H1 (cell line): Measurements from ENCODE around the gene PIK3R5. TPM values are rescaled to one million over a fixed set of nuclear protein-coding genes. Genes with fewer than 3 reads are reported as not detected.

ENCODE experiments used
- CTCF ChIA-PET: fragments of 300-600 bp; sonication (Branson Sonifier 250); formaldehyde crosslinking; loops from one replicate; lab custom pipeline; 2021; ENCODE audit not compliant: partially characterized antibody; lab: Charles Lee
- POLR2A ChIA-PET: fragments of 300-600 bp; sonication (Branson Sonifier 250); formaldehyde crosslinking; loops from one replicate; lab custom pipeline; 2021; ENCODE audit warnings: inconsistent platforms; ENCODE audit not compliant: partially characterized antibody; lab: Charles Lee
- DNase-seq, 2 experiments: peaks; one replicate each; pipeline versions ENCODE4 v3.0.0 to v3.0.0-alpha.2; 2010 to 2022; ENCODE audit warnings: low spot score in 2 of 2, low read depth in 1 of 2, mixed read lengths in 1 of 2
- FAIRE-seq: peaks from 2 replicates; lab custom pipeline; 2011; peaks lifted over from hg19 to GRCh38; lab: Jason Lieb, UNC
- H2AFZ ChIP-seq: 2 replicates; pipeline ENCODE4 v1.8.1; 2012; ENCODE audit warnings: low read length, inconsistent platforms
- H2AK5ac ChIP-seq: 2 replicates; pipeline ENCODE4 v1.6.1; 2013; ENCODE audit warnings: low read depth, low read length
- H2BK120ac ChIP-seq: replicated peaks from 2 replicates; pipeline ENCODE3; 2013; ENCODE audit warnings: low read depth, low read length, inconsistent platforms
- H2BK12ac ChIP-seq: 2 replicates; pipeline ENCODE4 v1.6.1; 2013; ENCODE audit warnings: low read depth, low read length
- H2BK15ac ChIP-seq: 2 replicates; pipeline ENCODE4 v1.6.1; 2013; ENCODE audit warnings: low read length
- H2BK20ac ChIP-seq: 2 replicates; pipeline ENCODE4 v1.6.1; 2013; ENCODE audit warnings: low read length
- H2BK5ac ChIP-seq: 2 replicates; pipeline ENCODE4 v1.6.1; 2013; ENCODE audit warnings: low read depth, low read length
- H3K14ac ChIP-seq: 2 replicates; pipeline ENCODE4 v1.6.1; 2013; ENCODE audit warnings: inconsistent platforms; ENCODE audit not compliant: insufficient read length
- H3K18ac ChIP-seq: 2 replicates; pipeline ENCODE4 v1.6.1; 2013; ENCODE audit warnings: low read length; ENCODE audit errors: extremely low read depth
- H3K23ac ChIP-seq: 2 replicates; pipeline ENCODE4 v1.6.1; 2013; ENCODE audit warnings: inconsistent platforms; ENCODE audit not compliant: insufficient read length
- H3K23me2 ChIP-seq: 2 replicates; pipeline ENCODE4 v1.6.1; 2013; ENCODE audit warnings: low read depth, low read length
- H3K27ac ChIP-seq: 2 replicates; pipeline ENCODE4 v1.6.1; 2011; ENCODE audit warnings: low read depth, low read length, inconsistent platforms
- H3K27me3 ChIP-seq, 4 experiments: replicated peaks in 1 of 4; 1 replicate in 1 of 4; 2 replicates in 3 of 4; pipeline versions ENCODE4 v1.6.1 to v1.8.1; 2011 to 2013; ENCODE audit warnings: low read length in 3 of 4, mild to moderate bottlenecking in 3 of 4, inconsistent platforms in 2 of 4, mixed read lengths in 2 of 4, moderate library complexity in 1 of 4; ENCODE audit not compliant: control insufficient read depth in 3 of 4, insufficient read depth in 3 of 4; ENCODE audit errors: extremely low read depth in 1 of 4
- H3K36me3 ChIP-seq, 4 experiments: 2 replicates each; pipeline versions ENCODE4 v1.6.1 to v1.8.1; 2011 to 2013; ENCODE audit warnings: mild to moderate bottlenecking in 4 of 4, low read length in 3 of 4, moderate library complexity in 2 of 4, control low read depth in 1 of 4, inconsistent platforms in 1 of 4; ENCODE audit not compliant: insufficient read depth in 4 of 4, control insufficient read depth in 2 of 4
- H3K4ac ChIP-seq: replicated peaks from 2 replicates; pipeline ENCODE3; 2013; ENCODE audit warnings: low read length, low read depth, mixed read lengths, inconsistent platforms; ENCODE audit not compliant: insufficient read length
- H3K4me1 ChIP-seq, 4 experiments: replicated peaks in 1 of 4; 1 replicate in 1 of 4; 2 replicates in 3 of 4; pipeline versions ENCODE4 v1.6.1 to v1.8.1; 2011 to 2013; ENCODE audit warnings: low read length in 3 of 4, inconsistent platforms in 2 of 4, mixed read lengths in 1 of 4; ENCODE audit not compliant: insufficient read depth in 4 of 4, control insufficient read depth in 3 of 4
- H3K4me2 ChIP-seq, 2 experiments: 2 replicates each; pipeline versions ENCODE4 v1.6.1 to v1.8.1; 2011 to 2013; ENCODE audit warnings: low read depth in 2 of 2, low read length in 2 of 2, control low read depth in 1 of 2, inconsistent platforms in 1 of 2, mild to moderate bottlenecking in 1 of 2; ENCODE audit not compliant: insufficient read depth in 1 of 2
- H3K4me3 ChIP-seq, 4 experiments: fragments of 200-600, 300-600 bp in 1 of 4; sonication (generic), shearing (Covaris generic), sonication (Bioruptor Twin) in 1 of 4; 2 replicates each; pipeline versions ENCODE4 v1.5.1 to v1.8.1; 2011 to 2016; ENCODE audit warnings: low read length in 4 of 4, low read depth in 3 of 4, control low read depth in 2 of 4, inconsistent platforms in 2 of 4, mild to moderate bottlenecking in 2 of 4, mixed read lengths in 1 of 4, moderate library complexity in 1 of 4; ENCODE audit not compliant: insufficient read depth in 2 of 4; ENCODE audit errors: extremely low read depth in 1 of 4
- H3K56ac ChIP-seq: replicated peaks from 2 replicates; pipeline ENCODE3; 2013; ENCODE audit warnings: low read depth, mild to moderate bottlenecking, mixed read lengths, low read length, inconsistent platforms; ENCODE audit not compliant: insufficient read length
- H3K79me1 ChIP-seq: 2 replicates; pipeline ENCODE4 v1.6.1; 2013; ENCODE audit warnings: low read depth, low read length, control low read depth
- H3K79me2 ChIP-seq, 2 experiments: 2 replicates each; pipeline versions ENCODE4 v1.6.1 to v1.8.1; 2012 to 2013; ENCODE audit warnings: low read length in 2 of 2, mild to moderate bottlenecking in 2 of 2, inconsistent platforms in 1 of 2; ENCODE audit not compliant: insufficient read depth in 2 of 2, control insufficient read depth in 1 of 2
- H3K9ac ChIP-seq, 4 experiments: replicated peaks in 1 of 4; 1 replicate in 1 of 4; 2 replicates in 3 of 4; pipeline versions ENCODE4 v1.6.1 to v1.8.1; 2011 to 2013; ENCODE audit warnings: low read depth in 3 of 4, low read length in 3 of 4, control low read depth in 2 of 4, mild to moderate bottlenecking in 2 of 4, moderate library complexity in 2 of 4, inconsistent platforms in 1 of 4; ENCODE audit errors: extremely low read depth in 1 of 4
- H3K9me3 ChIP-seq, 2 experiments: 2 replicates each; pipeline versions ENCODE4 v1.6.1 to v1.8.1; 2012 to 2013; ENCODE audit warnings: mild to moderate bottlenecking in 2 of 2, moderate library complexity in 2 of 2, control low read depth in 1 of 2, inconsistent platforms in 1 of 2, low read depth in 1 of 2, low read length in 1 of 2, mixed read lengths in 1 of 2; ENCODE audit not compliant: insufficient read depth in 2 of 2
- H4K20me1 ChIP-seq, 2 experiments: replicated peaks in 1 of 2; 2 replicates each; pipeline versions ENCODE3 to v1.8.1; 2011 to 2013; ENCODE audit warnings: inconsistent platforms in 2 of 2, low read length in 2 of 2, mild to moderate bottlenecking in 1 of 2; ENCODE audit not compliant: insufficient read depth in 2 of 2, control insufficient read depth in 1 of 2
- H4K5ac ChIP-seq: 2 replicates; pipeline ENCODE4 v1.6.1; 2013; ENCODE audit warnings: low read length, low read depth, mixed read lengths, inconsistent platforms; ENCODE audit not compliant: insufficient read length
- H4K8ac ChIP-seq: 2 replicates; pipeline ENCODE4 v1.8.0; 2013; ENCODE audit warnings: mild to moderate bottlenecking, moderate library complexity, low read length, inconsistent platforms; ENCODE audit not compliant: insufficient read depth; ENCODE audit errors: extremely low read depth
- H4K91ac ChIP-seq: replicated peaks from 2 replicates; pipeline ENCODE3; 2013; ENCODE audit warnings: low read length, mixed read lengths, inconsistent platforms; ENCODE audit not compliant: insufficient read length
- BACH1 ChIP-seq: IDR thresholded peaks from 2 replicates; pipeline ENCODE4 v1.6.1; 2012; ENCODE audit warnings: low read length, improper control_type of control experiment
- JUN ChIP-seq: IDR thresholded peaks from 2 replicates; pipeline ENCODE4 v1.6.1; 2011; ENCODE audit warnings: low read depth, mild to moderate bottlenecking, improper control_type of control experiment, low read length
- MAFK ChIP-seq: IDR thresholded peaks from 2 replicates; pipeline ENCODE4 v1.6.1; 2012; ENCODE audit warnings: low read depth, mild to moderate bottlenecking, improper control_type of control experiment, low read length
- MAX ChIP-seq: IDR thresholded peaks from 2 replicates; pipeline ENCODE4 v1.6.1; 2012; ENCODE audit warnings: inconsistent platforms
- POLR2A ChIP-seq, 2 experiments: IDR thresholded peaks; 1 replicate in 1 of 2; 2 replicates in 1 of 2; pipeline ENCODE4 v1.6.1; 2011; ENCODE audit warnings: low read depth in 2 of 2, low read length in 2 of 2, mild to moderate bottlenecking in 2 of 2; ENCODE audit errors: control extremely low read depth in 1 of 2
- RXRA ChIP-seq: IDR thresholded peaks from 2 replicates; pipeline ENCODE4 v1.6.1; 2011; ENCODE audit warnings: low read depth, mild to moderate bottlenecking, low read length, moderate library complexity; ENCODE audit not compliant: insufficient read depth
- SIRT6 ChIP-seq: IDR thresholded peaks from one replicate; pipeline ENCODE4 v1.7.1; 2012; ENCODE audit warnings: low read length, inconsistent platforms
- SIX5 ChIP-seq: IDR thresholded peaks from 2 replicates; pipeline ENCODE4 v1.6.1; 2011; ENCODE audit warnings: mild to moderate bottlenecking, low read depth, low read length
- SRF ChIP-seq: IDR thresholded peaks from 2 replicates; pipeline ENCODE4 v1.6.1; 2011; ENCODE audit warnings: mild to moderate bottlenecking, low read depth, low read length, moderate library complexity
- WGBS, 2 experiments: shearing (Covaris generic) in 1 of 2; methylation state at CpG; one replicate each; pipeline versions ENCODE4 v1.1.6 to v1.1.7; 2013 to 2015; ENCODE audit warnings: low lambda C conversion rate in 2 of 2, mixed read lengths in 2 of 2, inconsistent platforms in 1 of 2, low coverage in 1 of 2, missing lambda C conversion rate in 1 of 2; ENCODE audit not compliant: insufficient replicate concordance in 2 of 2, insufficient coverage in 1 of 2, insufficient read length in 1 of 2; ENCODE audit errors: extremely low coverage in 1 of 2, missing lambda C conversion rate in 1 of 2; 5-methylcytosine and 5-hydroxymethylcytosine counted together
- polyA plus RNA-seq, 7 experiments: library from polyadenylated mRNA; depleted of rRNA in 3 of 7; stranded (reverse) in 5 of 7; unstranded in 2 of 7; fragments of >200 nt in 5 of 7; fragments of 200-250 nt in 2 of 7; gene quantifications; 1 replicate in 5 of 7; 2 replicates in 1 of 7; 4 replicates in 1 of 7; pipeline versions ENCODE4 v1.2.1 to v1.2.3, GENCODE V29; 2011 to 2013; ENCODE audit warnings: missing spikeins in 2 of 7, mixed read lengths in 2 of 7
- total RNA-seq: library from RNA; stranded (reverse); fragmentation: NEBNext Ultra II Directional; extraction: Animal tissue kit (Norgen Biotek cat#: 25700); gene quantifications from 2 replicates; pipeline ENCODE4 v1.2.1, GENCODE V29; 2021

PIK3R5 gene
- total and polyA plus RNA-seq, 2 of the 8 experiments (the other 6 are each of a cell fraction or from before 2014, with no cell fraction given): 2.7 to 4.3 TPM

DNA sequence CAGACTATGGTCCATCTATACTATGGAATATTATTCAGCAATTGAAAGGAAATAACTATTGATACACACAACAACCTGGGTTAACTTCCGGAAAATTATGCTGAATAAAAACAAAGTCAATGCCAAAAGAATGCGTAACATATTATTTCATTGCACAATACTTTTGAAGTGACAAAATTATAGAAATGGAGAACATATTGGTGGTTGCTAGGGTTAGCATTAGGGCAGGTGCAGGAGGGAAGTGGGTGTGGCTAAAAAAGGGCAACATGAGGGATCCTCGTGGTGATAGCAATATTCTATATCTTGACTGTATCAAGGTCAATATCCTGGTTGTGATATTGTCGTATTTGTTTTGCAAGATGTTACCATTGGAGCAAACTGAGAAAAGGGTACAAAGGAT, 34.9 kb downstream of the PIK3R5 start:
- Histone ChIP-seq H2BK120ac (no peak overlapping the region), H4K8ac (no peak overlapping the region), H2BK15ac (no peak overlapping the region), H4K5ac (no peak overlapping the region)
- TF ChIP-seq SRF (no peak), POLR2A (IDR thresholded peaks at IDR 0.05; ENCODE audit: control extremely low read depth in 1 of 2, low read depth in 2 of 2, low read length in 2 of 2) (no peak), MAX (no peak), RXRA (no peak), SIRT6 (no peak), MAFK (no peak), SIX5 (no peak), BACH1 (no peak), JUN (no peak)
- TF ChIP-seq, all 59 proteins: peak for 0
- Histone ChIP-seq H3K27me3 (peaks cover 0 to 1% (median 0%) of the 10 kb centered on the region in 4 experiments; a peak in 1 of 7 replicates), H2BK20ac (no peak overlapping the region), H3K9ac (no peak overlapping the region), H3K4me1 (no peaks in the 10 kb centered on the region), H3K56ac (no peak overlapping the region), H4K91ac (no peak overlapping the region), H2AFZ (no peak overlapping the region), H3K9me3 (peaks cover 17 to 25% of the 10 kb centered on the region in 2 experiments), H3K4me2 (no peak overlapping the region), H2BK12ac (no peak overlapping the region), H3K23me2 (no peaks in the 10 kb centered on the region), H3K79me1 (no peaks in the 10 kb centered on the region), H3K36me3 (no peaks in the 10 kb centered on the region), H3K79me2 (no peaks in the 10 kb centered on the region), H2BK5ac (no peak overlapping the region), H3K14ac (no peak overlapping the region), H3K4me3 (no peak overlapping the region), H3K23ac (no peak overlapping the region), H4K20me1 (no peaks in the 10 kb centered on the region), H3K27ac (no peak overlapping the region), H2AK5ac (no peak overlapping the region), H3K18ac (no peak overlapping the region), H3K4ac (no peak overlapping the region)
- ChIA-PET CTCF (no interaction called here), POLR2A (no interaction called here)
- FAIRE-seq (no peak), DNase-seq (no peak)
- 81% methylated on average over 4 of the region's 4 CpGs; no CpG with 5 or more reads in 1 of the 2 experiments for WGBS, 2 experiments
